ENCODE measurements around the gene APMAP.
"Not testable (repeated sequence)": the region's sequence is repeated elsewhere in the genome, so short reads cannot be mapped to it uniquely, and the experiment has no call there.

The APMAP gene

GRCh38 chr20:25008388-25009217 lies 16.1 kb upstream of the APMAP start:
- DNase-seq = no peak

- DNase-seq = no peak
Observed at GRCh38 chr20:25007491-25008305, 15.1 kb upstream of the APMAP start.

- DNase-seq = no peak
Observed at GRCh38 chr20:25006431-25007167, 14.0 kb upstream of the APMAP start.

GRCh38 chr20:25005661-25006060 lies 13.1 kb upstream of the APMAP start:
- DNase-seq = no peak

- peak in 12 of 56 donors; percentile 22 to 75 (median 54) for DNase-seq
Observed at GRCh38 chr20:25005220-25005619, 12.7 kb upstream of the APMAP start.

GRCh38 chr20:25003002-25003401 lies 10.5 kb upstream of the APMAP start:
- no peak for DNase-seq

GRCh38 chr20:25001323-25001722 lies 8.8 kb upstream of the APMAP start:
- DNase-seq = not testable (repeated sequence)

GRCh38 chr20:25000268-25000801 lies 7.8 kb upstream of the APMAP start:
- peak in 10 of 56 donors; percentile 13 to 70 (median 32) for DNase-seq

- DNase-seq = no peak
Observed at GRCh38 chr20:24999568-24999967, 7.0 kb upstream of the APMAP start.

GRCh38 chr20:24998631-24999445 lies 6.3 kb upstream of the APMAP start:
- DNase-seq = no peak

GRCh38 chr20:24998121-24998520 lies 5.6 kb upstream of the APMAP start:
- DNase-seq = no peak

GRCh38 chr20:24996449-24997377 lies 4.2 kb upstream of the APMAP start:
- DNase-seq = no peak

- DNase-seq = no peak
Observed at GRCh38 chr20:24995741-24996448, 3.3 kb upstream of the APMAP start.

- DNase-seq = peak in 55 of 56 donors; percentile 45 to 95 (median 82)
Observed at GRCh38 chr20:24994470-24995368, 2.2 kb upstream of the APMAP start.

GRCh38 chr20:24994186-24994465 lies 1.6 kb upstream of the APMAP start:
- no peak for DNase-seq

- peak in 1 of 56 donors; percentile 44 for DNase-seq
Observed at GRCh38 chr20:24993337-24994185, 1.0 kb upstream of the APMAP start.

All from amygdala (tissue), 56 donors.